Smooth muscle cell (in vitro differentiated cells): ENCODE measurements around the gene ANO4. TPM values are rescaled to one million over a fixed set of nuclear protein-coding genes. Genes with fewer than 3 reads are reported as not detected.

Experiments used
- DNase-seq: peaks from one replicate; lab custom pipeline; 2025; ENCODE audit not compliant: unreplicated experiment; lab: John Stamatoyannopoulos, UW
- H2AFZ ChIP-seq: fragments of 200-600 bp; sonication (generic); 2 replicates; pipeline ENCODE4 v1.6.0; 2016; ENCODE audit warnings: antibody characterized with exemption, low read depth, mild to moderate bottlenecking
- H3F3A ChIP-seq: fragments of 200-600 bp; sonication (generic); 2 replicates; pipeline ENCODE4 v1.6.0; 2017; ENCODE audit warnings: antibody characterized with exemption, low read depth
- H3K27ac ChIP-seq: fragments of 200-600 bp; sonication (generic); 2 replicates; pipeline ENCODE4 v1.5.1; 2016; ENCODE audit warnings: low read depth, mild to moderate bottlenecking
- H3K27me3 ChIP-seq: fragments of 200-600 bp; sonication (generic); 2 replicates; pipeline ENCODE4 v1.6.1; 2016; ENCODE audit warnings: low read depth, mild to moderate bottlenecking
- H3K36me3 ChIP-seq: fragments of 200-600 bp; sonication (generic); 2 replicates; pipeline ENCODE4 v1.5.1; 2016; ENCODE audit warnings: low read depth
- H3K4me1 ChIP-seq: fragments of 200-600 bp; sonication (generic); 2 replicates; pipeline ENCODE4 v1.5.1; 2016; ENCODE audit warnings: low read depth
- H3K4me2 ChIP-seq: fragments of 200-600 bp; sonication (generic); 2 replicates; pipeline ENCODE4 v1.6.0; 2016; ENCODE audit warnings: mild to moderate bottlenecking
- H3K4me3 ChIP-seq: fragments of 200-600 bp; sonication (generic); 2 replicates; pipeline ENCODE4 v1.5.1; 2016; ENCODE audit warnings: mild to moderate bottlenecking
- H3K79me2 ChIP-seq: fragments of 200-600 bp; sonication (generic); 2 replicates; pipeline ENCODE4 v1.6.0; 2016; ENCODE audit warnings: low read depth, mild to moderate bottlenecking
- H3K9ac ChIP-seq: fragments of 200-600 bp; sonication (generic); 2 replicates; pipeline ENCODE4 v1.6.0; 2016; ENCODE audit warnings: low read depth
- H3K9me3 ChIP-seq: fragments of 200-600 bp; sonication (generic); replicated peaks from 2 replicates; pipeline ENCODE4 v1.5.1; 2016; ENCODE audit warnings: low read depth
- H4K20me1 ChIP-seq: fragments of 200-600 bp; sonication (generic); 2 replicates; pipeline ENCODE4 v1.6.0; 2016; ENCODE audit warnings: low read depth
- WGBS: methylation state at CpG from one replicate; pipeline ENCODE4 v1.1.7; 2016; ENCODE audit warnings: low lambda C conversion rate; 5-methylcytosine and 5-hydroxymethylcytosine counted together
- polyA plus RNA-seq: library from polyadenylated mRNA; unstranded; fragments of >200 nt; fragmentation: Nextera tagmentation; extraction: Ambion mirVana; gene quantifications from 2 replicates; pipeline ENCODE4 v1.2.1, GENCODE V29; 2016
- total RNA-seq: library from RNA; depleted of rRNA; stranded (reverse); fragments of >200 nt; gene quantifications from 2 replicates; pipeline ENCODE4 v1.2.3, GENCODE V29; 2014
- TF ChIP-seq, protein P1 (sequence below): fragments of 200-600 bp; sonication (generic); IDR thresholded peaks from 2 replicates; pipeline ENCODE4 v1.5.1; 2017; ENCODE audit warnings: borderline replicate concordance, mild to moderate bottlenecking, antibody characterized with exemption; ENCODE audit not compliant: insufficient read depth, poor library complexity, severe bottlenecking

The ANO4 gene
- total and polyA plus RNA-seq, 2 experiments from 2014 or later = 27.3 to 51.7 TPM

DNA sequence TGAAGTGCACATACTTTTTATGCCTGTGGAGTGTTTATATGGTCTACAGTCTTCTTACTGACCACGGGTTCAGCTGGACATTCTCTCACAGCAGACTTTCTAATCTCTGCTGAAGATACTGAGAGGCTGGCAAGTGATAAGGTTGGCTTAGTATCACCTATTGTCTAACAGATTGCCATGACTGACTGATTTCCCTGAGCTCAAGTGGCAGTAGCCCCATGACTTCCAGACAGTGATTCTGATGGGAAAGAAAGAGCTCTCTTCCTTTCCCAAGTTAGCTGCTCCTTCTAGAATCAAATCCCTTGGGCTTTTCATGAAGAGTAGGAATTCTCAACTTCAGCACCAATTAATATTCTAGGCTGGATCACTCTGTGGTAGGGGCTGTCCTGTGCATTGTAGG, 141.4 kb downstream of the ANO4 start:
- Histone ChIP-seq H3K27ac (no peak overlapping the region), H3K9me3 (no peaks in the 10 kb centered on the region), H3K9ac (no peak overlapping the region), H4K20me1 (no peaks in the 10 kb centered on the region), H3F3A (no peaks in the 10 kb centered on the region), H3K4me2 (no peak overlapping the region), H3K4me3 (no peak overlapping the region), H3K79me2 (no peaks in the 10 kb centered on the region), H3K36me3 (peaks cover 10% of the 10 kb centered on the region), H3K27me3 (no peaks in the 10 kb centered on the region), H2AFZ (no peak overlapping the region), H3K4me1 (no peaks in the 10 kb centered on the region)
- 18% methylated on average over 1 of the region's 1 CpG for WGBS
- TF ChIP-seq, protein P1, sequence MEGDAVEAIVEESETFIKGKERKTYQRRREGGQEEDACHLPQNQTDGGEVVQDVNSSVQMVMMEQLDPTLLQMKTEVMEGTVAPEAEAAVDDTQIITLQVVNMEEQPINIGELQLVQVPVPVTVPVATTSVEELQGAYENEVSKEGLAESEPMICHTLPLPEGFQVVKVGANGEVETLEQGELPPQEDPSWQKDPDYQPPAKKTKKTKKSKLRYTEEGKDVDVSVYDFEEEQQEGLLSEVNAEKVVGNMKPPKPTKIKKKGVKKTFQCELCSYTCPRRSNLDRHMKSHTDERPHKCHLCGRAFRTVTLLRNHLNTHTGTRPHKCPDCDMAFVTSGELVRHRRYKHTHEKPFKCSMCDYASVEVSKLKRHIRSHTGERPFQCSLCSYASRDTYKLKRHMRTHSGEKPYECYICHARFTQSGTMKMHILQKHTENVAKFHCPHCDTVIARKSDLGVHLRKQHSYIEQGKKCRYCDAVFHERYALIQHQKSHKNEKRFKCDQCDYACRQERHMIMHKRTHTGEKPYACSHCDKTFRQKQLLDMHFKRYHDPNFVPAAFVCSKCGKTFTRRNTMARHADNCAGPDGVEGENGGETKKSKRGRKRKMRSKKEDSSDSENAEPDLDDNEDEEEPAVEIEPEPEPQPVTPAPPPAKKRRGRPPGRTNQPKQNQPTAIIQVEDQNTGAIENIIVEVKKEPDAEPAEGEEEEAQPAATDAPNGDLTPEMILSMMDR = no peak
- DNase-seq = no peak

DNA sequence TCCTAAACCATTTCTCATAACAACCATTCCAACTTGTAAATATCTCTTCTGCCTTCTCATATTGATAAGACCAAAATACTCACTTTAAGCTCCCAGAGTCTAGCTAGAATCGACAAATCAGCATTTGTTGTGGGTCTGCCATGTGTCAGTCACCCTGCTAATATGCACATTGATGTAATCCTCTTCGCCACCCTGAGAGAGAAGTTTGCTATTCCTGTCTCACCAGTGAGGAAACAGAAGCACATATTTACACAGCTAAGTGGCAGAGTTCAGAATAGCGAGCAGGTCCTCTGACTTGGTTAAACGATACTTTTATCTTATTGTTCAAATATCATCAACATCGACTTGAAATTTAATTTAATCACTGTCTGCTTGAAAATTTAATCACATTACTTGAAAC, 142.1 kb downstream of the ANO4 start:
- H3K36me3 ChIP-seq = peaks cover 15% of the 10 kb centered on the region
- no peaks in the 10 kb centered on the region for H4K20me1 ChIP-seq
- H3K27me3 ChIP-seq = no peaks in the 10 kb centered on the region
- no peak overlapping the region for H3K27ac ChIP-seq
- TF ChIP-seq, protein P1 = no peak
- H3K79me2 ChIP-seq = no peaks in the 10 kb centered on the region
- H2AFZ ChIP-seq = no peak overlapping the region
- no peaks in the 10 kb centered on the region for H3F3A ChIP-seq
- no peaks in the 10 kb centered on the region for H3K4me1 ChIP-seq
- no peaks in the 10 kb centered on the region for H3K9me3 ChIP-seq
- DNase-seq = no peak
- H3K4me2 ChIP-seq = no peak overlapping the region
- H3K9ac ChIP-seq = no peak overlapping the region
- 81% methylated on average over 5 of the region's 5 CpGs for WGBS
- H3K4me3 ChIP-seq = no peak overlapping the region

DNA sequence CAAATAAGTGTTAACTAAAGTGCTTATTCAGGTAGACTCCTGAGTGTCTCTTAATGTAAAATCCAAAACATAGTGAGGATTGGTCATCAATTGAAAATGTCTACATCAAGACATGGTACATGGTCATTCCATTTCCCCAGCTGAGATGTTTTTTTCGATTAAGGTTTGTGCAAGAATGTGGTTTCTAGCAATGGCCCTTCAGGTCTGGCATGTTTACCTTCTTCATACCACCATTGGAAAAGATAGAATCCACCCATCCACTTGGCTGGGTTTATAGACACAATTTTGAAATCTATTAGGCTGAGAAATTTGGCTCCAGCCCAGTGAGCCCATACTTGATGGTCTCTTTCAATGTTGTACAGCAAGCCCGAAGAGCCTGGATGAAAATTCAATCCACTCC, 145.9 kb downstream of the ANO4 start:
- no peak overlapping the region for H3K4me3 ChIP-seq
- WGBS = 98% methylated on average over 2 of the region's 2 CpGs
- H4K20me1 ChIP-seq = no peaks in the 10 kb centered on the region
- H3K27me3 ChIP-seq = no peaks in the 10 kb centered on the region
- no peaks in the 10 kb centered on the region for H3K79me2 ChIP-seq
- no peak overlapping the region for H3K9ac ChIP-seq
- peaks cover 15% of the 10 kb centered on the region for H3K36me3 ChIP-seq
- H3K9me3 ChIP-seq = no peaks in the 10 kb centered on the region
- H3K4me1 ChIP-seq = no peaks in the 10 kb centered on the region
- no peaks in the 10 kb centered on the region for H3F3A ChIP-seq
- H3K4me2 ChIP-seq = no peak overlapping the region
- no peak for DNase-seq
- TF ChIP-seq, protein P1 = no peak
- H2AFZ ChIP-seq = no peak overlapping the region
- H3K27ac ChIP-seq = no peak overlapping the region

DNA sequence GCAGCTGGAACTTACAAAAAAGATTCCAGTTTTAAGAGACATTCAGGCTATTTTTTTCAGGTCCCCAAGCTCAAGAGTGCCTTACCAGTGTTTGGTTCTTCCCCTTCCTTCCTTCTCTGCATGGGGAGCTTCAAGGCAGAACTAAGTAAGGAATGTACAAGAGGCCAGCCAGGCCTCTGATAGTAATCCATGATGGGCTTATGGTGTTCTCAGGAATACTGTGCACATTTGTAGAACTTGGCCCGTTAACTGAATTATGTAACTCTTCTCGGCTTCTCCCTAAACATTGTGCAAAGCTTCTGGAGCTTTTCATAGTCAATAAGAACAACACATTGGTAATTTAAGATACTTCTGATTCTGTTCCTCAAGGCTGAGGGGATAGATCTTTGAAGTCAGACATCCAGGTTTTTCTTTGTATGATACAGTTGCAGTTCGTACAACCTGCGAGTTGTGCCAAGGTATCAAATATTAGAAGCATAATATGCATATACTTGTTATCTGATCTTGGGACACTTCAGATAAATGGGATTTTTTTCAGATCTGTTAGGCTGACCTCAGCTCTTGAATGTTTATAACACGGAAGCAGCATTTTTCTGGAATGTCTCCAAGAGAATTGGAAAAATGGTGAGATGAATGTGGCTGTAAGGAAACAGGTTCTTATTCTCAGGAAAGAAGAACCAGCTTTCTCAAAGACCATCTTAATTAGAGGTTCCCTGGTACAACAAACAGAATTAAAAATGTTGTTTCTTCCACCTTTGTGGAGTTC, 148.6 kb downstream of the ANO4 start:
- Histone ChIP-seq H3K4me3 (no peak overlapping the region), H3K9me3 (no peaks in the 10 kb centered on the region), H3K9ac (no peak overlapping the region), H3F3A (no peaks in the 10 kb centered on the region), H3K4me2 (no peak overlapping the region), H3K27ac (no peak overlapping the region), H4K20me1 (no peaks in the 10 kb centered on the region), H2AFZ (no peak overlapping the region), H3K36me3 (peaks cover 15% of the 10 kb centered on the region), H3K4me1 (no peaks in the 10 kb centered on the region), H3K79me2 (no peaks in the 10 kb centered on the region), H3K27me3 (no peaks in the 10 kb centered on the region)
- DNase-seq = no peak
- TF ChIP-seq, protein P1 = no peak
- WGBS = 72% methylated on average over 5 of the region's 5 CpGs
